Heart right ventricle (tissue), 16 donors: ENCODE data around the gene C10orf71. TPM values are rescaled to one million over a fixed set of nuclear protein-coding genes. Genes with fewer than 3 reads are reported as not detected.
A peak's percentile ranks its signal among the peaks of the same experiment; 100 is the strongest.

ENCODE experiments used
- ATAC-seq, 8 donors: fragments of 200-7000 bp; cut with Tn5 transposase; one replicate each; pipeline ENCODE4 v1.9.1; 2020; ENCODE audit warnings: mild to moderate bottlenecking in 8 of 8, moderate library complexity in 8 of 8, moderate number of reproducible peaks in 1 of 8
- DNase-seq, 2 donors: peaks; one replicate each; pipeline ENCODE4 v3.0.0-alpha.2; 2020
- H3K27ac ChIP-seq, 10 donors: fragments of 200-600 bp; sonication (generic) in 2 of 10; one replicate each; pipeline versions ENCODE4 v1.5.0 to v1.8.0; 2020 to 2022; ENCODE audit warnings: mild to moderate bottlenecking in 3 of 10
- H3K27me3 ChIP-seq, 7 donors: fragments of 200-600 bp; one replicate each; pipeline ENCODE4 v1.8.0; 2021 to 2022; ENCODE audit warnings: mild to moderate bottlenecking in 2 of 7
- H3K36me3 ChIP-seq, 9 donors: fragments of 200-600 bp; sonication (generic) in 1 of 9; one replicate each; pipeline versions ENCODE4 v1.5.0 to v1.8.0; 2020 to 2022; ENCODE audit warnings: mild to moderate bottlenecking in 2 of 9
- H3K4me1 ChIP-seq, 9 donors: fragments of 200-600 bp; sonication (generic) in 1 of 9; one replicate each; pipeline versions ENCODE4 v1.5.0 to v1.8.0; 2020 to 2022; ENCODE audit warnings: mild to moderate bottlenecking in 4 of 9
- H3K4me3 ChIP-seq, 10 donors: fragments of 200-600 bp; sonication (generic) in 2 of 10; one replicate each; pipeline versions ENCODE4 v1.5.0 to v1.8.0; 2020 to 2022; ENCODE audit warnings: mild to moderate bottlenecking in 7 of 10, moderate library complexity in 2 of 10
- H3K9me3 ChIP-seq, 11 donors: fragments of 200-600 bp in 10 of 11; sonication (generic) in 2 of 11; one replicate each; pipeline versions ENCODE4 v1.5.0 to v1.8.0; 2013 to 2022; ENCODE audit warnings: mild to moderate bottlenecking in 2 of 11, control low read depth in 1 of 11, moderate library complexity in 1 of 11
- WGBS, 2 donors: extraction: QIAGEN DNeasy Blood & Tissue Kit; methylation state at CpG; one replicate each; pipeline ENCODE4 v1.1.7; 2013; ENCODE audit warnings: inconsistent platforms in 1 of 2; 5-methylcytosine and 5-hydroxymethylcytosine counted together
- intact Hi-C, 10 donors: fragments of 100-400 bp; cut with DNase I; formaldehyde crosslinking; loops; one replicate each; pipeline versions ENCODE4 v1.11.1 to v1.14.2; 2022
- polyA plus RNA-seq, 2 donors: library from polyadenylated mRNA; stranded (reverse); fragments of 200-250 nt; gene quantifications; one replicate each; pipeline ENCODE4 v1.2.3, GENCODE V29; 2013
- total RNA-seq, 10 donors: library from RNA; stranded (reverse); fragmentation: NEBNext Ultra II Directional in 3 of 10; extraction: Animal tissue kit (Norgen Biotek cat#: 25700) in 3 of 10; gene quantifications; one replicate each; pipeline versions ENCODE4 v1.2.1 to v1.2.4, GENCODE V29; 2021 to 2023
- TF ChIP-seq, protein P1 (sequence below), 9 donors: fragments of 200-600 bp; sonication (generic) in 2 of 9; IDR thresholded peaks; one replicate each; pipeline versions ENCODE4 v1.5.0 to v1.8.0; 2021 to 2022; ENCODE audit warnings: antibody characterized with exemption in 9 of 9, mild to moderate bottlenecking in 5 of 9, moderate library complexity in 1 of 9
- donor health status: Arrhythmogenic right ventricular cardiomyopathy.
- donor health status: ischemic (EF 13 %, LVEDD 7.1; RV severe dilation, severe dysfunction).
- donor health status: healthy with polysubstance abuse.
- donor health status: DM: no; HTN: yes; CAD: no.
- donor health status: DM: no; HTN: no; CAD: no.
- donor health status: ischemic (EF 25% LVEDD 6.9; RV normal size, moderate dysfunction).
- donor health status: ischemic (EF 25% LVEDD 5.7; RV mildly dilated, moderate dysfunction).
- donor health status: healthy.
- donor health status: DM: yes; HTN: yes; CAD: no.
- donor health status: Ischemic cardiomyopathy.
- donor health status: ischemic (EF 35%, LVEDD 5.7; RV mildly dilated, moderate dysfunction).
- donor health status: nonischemic (EF 11% LVEDD 7.7; RV severe dilation, severe dysfunction).
- donor health status: DM: yes; HTN: yes; CAD: no.
- donor health status: PGD.
- donor health status: ischemic (EF 29% LVEDD 5.4; RV normal size, mild dysfunction).
- donor health status: nonischemic (EF 23%, LVEDD 6.1; RV moderate dilation, normal function).

Gene C10orf71
- total and polyA plus RNA-seq, 12 donors, result 3.6 to 225 (median 149) TPM

DNA sequence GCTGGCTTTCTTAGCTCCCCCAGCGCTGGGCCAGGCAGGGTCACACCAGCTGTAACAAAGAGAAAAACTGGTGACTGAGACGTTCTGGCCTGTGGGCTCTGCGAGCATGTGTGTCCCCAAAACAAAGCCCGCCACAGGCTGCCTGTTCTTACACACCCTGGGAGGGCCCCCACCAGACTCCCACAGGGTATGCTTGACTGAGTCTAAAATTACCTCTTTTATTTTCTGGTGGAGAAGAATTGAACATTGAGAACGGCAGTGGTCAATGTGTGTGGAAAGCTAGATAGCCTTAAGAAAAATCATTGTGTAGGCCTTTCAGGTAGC, 808 bp downstream of the C10orf71 start:
- Histone ChIP-seq H3K4me1 (peaks cover 0 to 98% (median 48%) of the 10 kb centered on the region in 9 donors), H3K4me3 (peak overlapping the region; percentile 8 to 64 (median 46)), H3K9me3 (no peaks in the 10 kb centered on the region), H3K36me3 (no peaks in the 10 kb centered on the region), H3K27me3 (no peaks in the 10 kb centered on the region), H3K27ac (peak overlapping the region; percentile 81 to 98 (median 94))
- TF ChIP-seq, protein P1, sequence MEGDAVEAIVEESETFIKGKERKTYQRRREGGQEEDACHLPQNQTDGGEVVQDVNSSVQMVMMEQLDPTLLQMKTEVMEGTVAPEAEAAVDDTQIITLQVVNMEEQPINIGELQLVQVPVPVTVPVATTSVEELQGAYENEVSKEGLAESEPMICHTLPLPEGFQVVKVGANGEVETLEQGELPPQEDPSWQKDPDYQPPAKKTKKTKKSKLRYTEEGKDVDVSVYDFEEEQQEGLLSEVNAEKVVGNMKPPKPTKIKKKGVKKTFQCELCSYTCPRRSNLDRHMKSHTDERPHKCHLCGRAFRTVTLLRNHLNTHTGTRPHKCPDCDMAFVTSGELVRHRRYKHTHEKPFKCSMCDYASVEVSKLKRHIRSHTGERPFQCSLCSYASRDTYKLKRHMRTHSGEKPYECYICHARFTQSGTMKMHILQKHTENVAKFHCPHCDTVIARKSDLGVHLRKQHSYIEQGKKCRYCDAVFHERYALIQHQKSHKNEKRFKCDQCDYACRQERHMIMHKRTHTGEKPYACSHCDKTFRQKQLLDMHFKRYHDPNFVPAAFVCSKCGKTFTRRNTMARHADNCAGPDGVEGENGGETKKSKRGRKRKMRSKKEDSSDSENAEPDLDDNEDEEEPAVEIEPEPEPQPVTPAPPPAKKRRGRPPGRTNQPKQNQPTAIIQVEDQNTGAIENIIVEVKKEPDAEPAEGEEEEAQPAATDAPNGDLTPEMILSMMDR (IDR thresholded peaks at IDR 0.05), result no peak
- DNase-seq (no peak), ATAC-seq (peak in 4 of 8 donors; percentile 1 to 20 (median 4))
- intact Hi-C loops, result loop anchor here in 5 of 10 donors (2.0 to 10.0 kb wide), 5 partner anchors 21 to 115 kb away; partner anchors contain the start of gene TMEM273 (in 3 of the 5)
- WGBS, 2 donors, result 29 to 40% methylated on average over 5 of the region's 5 CpGs

- TF ChIP-seq, protein P1 (IDR thresholded peaks at IDR 0.05), result peak in 5 of 9 donors; percentile 6 to 46 (median 42)
- Histone ChIP-seq H3K4me3 (peak overlapping the region; percentile 8 to 64 (median 46)), H3K27ac (peak overlapping the region; percentile 81 to 98 (median 94)), H3K36me3 (no peaks in the 10 kb centered on the region), H3K27me3 (no peaks in the 10 kb centered on the region), H3K4me1 (peaks cover 0 to 98% (median 48%) of the 10 kb centered on the region in 9 donors), H3K9me3 (no peaks in the 10 kb centered on the region)
- peak; percentile 54 to 81 for DNase-seq
- intact Hi-C loops, result loop anchor here in 1 of 10 donors (10.0 kb wide), 1 partner anchor 86 kb away; no protein-coding TSS in a partner anchor
- peak; percentile 70 to 86 (median 79) for ATAC-seq
- 16 to 21% methylated on average over 6 of the region's 6 CpGs for WGBS, 2 donors
Measured at GRCh38 chr10:49300140-49300974, 1.4 kb downstream of the C10orf71 start.

GRCh38 chr10:49301302-49301701, 2.3 kb downstream of the C10orf71 start:
- Histone ChIP-seq H3K4me1 (peaks cover 0 to 98% (median 48%) of the 10 kb centered on the region in 9 donors), H3K36me3 (no peaks in the 10 kb centered on the region), H3K4me3 (peak overlapping the region in 7 of 10 donors; percentile 37 to 64 (median 60)), H3K27ac (peak overlapping the region in 9 of 10 donors; percentile 15 to 98 (median 94)), H3K27me3 (no peaks in the 10 kb centered on the region), H3K9me3 (no peaks in the 10 kb centered on the region)
- no peak for DNase-seq
- no peak for ATAC-seq
- WGBS, 2 donors, result 87 to 89% methylated on average over 1 of the region's 1 CpG
- intact Hi-C loops, result loop anchor here in 1 of 10 donors (10.0 kb wide), 1 partner anchor 87 kb away; no protein-coding TSS in a partner anchor
- TF ChIP-seq, protein P1 (IDR thresholded peaks at IDR 0.05), result no peak

GRCh38 chr10:49302088-49302487, 3.1 kb downstream of the C10orf71 start:
- peak overlapping the region in 4 of 10 donors; percentile 43 to 62 (median 60) for H3K4me3 ChIP-seq
- 49 to 55% methylated on average over 2 of the region's 2 CpGs for WGBS, 2 donors
- TF ChIP-seq, protein P1 (IDR thresholded peaks at IDR 0.05), result no peak
- no peaks in the 10 kb centered on the region for H3K9me3 ChIP-seq
- ATAC-seq (no peak), DNase-seq (no peak)
- no peaks in the 10 kb centered on the region for H3K27me3 ChIP-seq
- peak overlapping the region in 6 of 10 donors; percentile 15 to 98 (median 95) for H3K27ac ChIP-seq
- H3K36me3 ChIP-seq, result no peaks in the 10 kb centered on the region
- intact Hi-C loops, result loop anchor here in 1 of 10 donors (10.0 kb wide), 1 partner anchor 87 kb away; no protein-coding TSS in a partner anchor
- peaks cover 0 to 98% (median 48%) of the 10 kb centered on the region in 9 donors for H3K4me1 ChIP-seq
